Epithelial cell of esophagus (primary cell): ENCODE results near the gene GATA5.

Experiments used
- DNase-seq: peaks from one replicate; pipeline ENCODE4 v3.0.0; 2010; ENCODE audit warnings: low read depth
- H3K4me3 ChIP-seq: 2 replicates; pipeline ENCODE4 v1.5.1; 2011; ENCODE audit warnings: mild to moderate bottlenecking, low read length, control low read depth
- CTCF ChIP-seq: IDR thresholded peaks from 2 replicates; pipeline ENCODE4 v1.5.1; 2011; ENCODE audit warnings: low read depth, mild to moderate bottlenecking, low read length, control low read depth, inconsistent platforms; ENCODE audit not compliant: insufficient read depth; ENCODE audit errors: missing control alignments

GATA5 gene

GRCh38 chr20:62484478-62484877, 8.7 kb upstream of the GATA5 start:
- TF ChIP-seq CTCF, result no peak
- DNase-seq, result no peak
- H3K4me3 ChIP-seq, result no peak overlapping the region

- DNase-seq, result no peak
- no peak for TF ChIP-seq CTCF
- no peak overlapping the region for H3K4me3 ChIP-seq
Measured at GRCh38 chr20:62483613-62484458, 8.0 kb upstream of the GATA5 start.

GRCh38 chr20:62482974-62483373, 7.2 kb upstream of the GATA5 start:
- H3K4me3 ChIP-seq, result no peak overlapping the region
- no peak for TF ChIP-seq CTCF
- no peak for DNase-seq

- TF ChIP-seq CTCF, result no peak
- DNase-seq, result peak; percentile 12
- H3K4me3 ChIP-seq, result no peak overlapping the region
Measured at GRCh38 chr20:62482146-62482809, 6.5 kb upstream of the GATA5 start.

- no peak overlapping the region for H3K4me3 ChIP-seq
Measured at GRCh38 chr20:62481425-62482145, 5.8 kb upstream of the GATA5 start.

GRCh38 chr20:62480318-62480717, 4.5 kb upstream of the GATA5 start:
- DNase-seq, result no peak
- H3K4me3 ChIP-seq, result no peak overlapping the region
- TF ChIP-seq CTCF, result no peak

More at GRCh38 chr20:62481425-62482145, 5.8 kb upstream of the GATA5 start:
- no peak for DNase-seq
- TF ChIP-seq CTCF, result no peak
